Fibroblast of skin of abdomen (primary cell): Measurements from ENCODE around the gene KDM5C.
"Not testable (repeated sequence)": the region's sequence is repeated elsewhere in the genome, so short reads cannot be mapped to it uniquely, and the experiment has no call there.

ENCODE experiments used
- DNase-seq: peaks from one replicate; pipeline ENCODE4 v3.0.0-alpha.2; 2013

The KDM5C gene

DNA sequence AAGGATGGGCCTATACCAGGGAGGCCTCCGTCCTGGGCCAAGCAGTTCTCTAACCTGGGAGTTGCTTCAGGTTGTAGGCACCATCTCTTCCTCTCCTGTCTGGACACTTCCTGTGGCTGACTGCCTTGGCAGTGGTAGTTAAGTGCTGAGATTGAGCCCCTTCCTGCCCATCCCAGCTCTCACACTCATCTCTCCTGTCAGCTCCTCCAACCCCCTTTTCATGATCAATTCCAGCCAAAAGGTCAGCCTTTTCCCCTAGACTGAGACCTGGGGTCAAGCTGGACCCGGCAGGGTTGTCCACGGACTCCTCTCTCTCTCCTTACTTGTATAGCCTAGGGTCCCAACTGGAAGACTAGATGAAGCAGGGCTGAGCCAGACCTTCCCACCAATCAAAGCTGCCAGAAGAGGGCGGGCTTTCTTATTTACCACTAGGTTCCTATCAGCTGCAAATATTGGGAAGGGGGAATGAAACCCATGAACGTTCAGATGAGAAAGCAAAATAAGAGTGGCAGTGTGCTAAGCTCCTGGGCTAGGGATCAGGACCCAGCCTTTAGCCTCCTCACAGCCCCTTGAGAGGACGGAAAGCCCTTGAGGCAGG is 34.5 kb downstream of the KDM5C start:
- DNase-seq: no peak

DNA sequence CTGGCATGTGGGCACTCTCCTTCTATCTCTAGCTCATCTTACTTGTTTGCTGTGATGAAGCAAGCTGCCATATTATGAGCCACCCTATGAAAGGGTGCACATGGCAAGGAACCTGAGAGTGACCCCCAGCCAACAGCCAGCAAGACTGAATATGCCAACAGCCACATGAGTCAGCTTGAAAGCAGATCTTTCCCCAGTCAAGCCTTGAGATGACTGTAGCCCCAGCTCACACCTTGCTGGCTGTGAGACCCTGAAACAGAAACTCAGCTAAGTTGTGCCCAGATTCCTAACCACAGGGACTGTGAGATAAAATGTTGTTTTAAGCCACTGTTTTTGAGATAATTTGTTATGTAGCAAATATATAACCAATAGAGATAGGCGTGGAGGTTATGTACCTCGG is 36.2 kb downstream of the KDM5C start:
- no peak for DNase-seq

DNA sequence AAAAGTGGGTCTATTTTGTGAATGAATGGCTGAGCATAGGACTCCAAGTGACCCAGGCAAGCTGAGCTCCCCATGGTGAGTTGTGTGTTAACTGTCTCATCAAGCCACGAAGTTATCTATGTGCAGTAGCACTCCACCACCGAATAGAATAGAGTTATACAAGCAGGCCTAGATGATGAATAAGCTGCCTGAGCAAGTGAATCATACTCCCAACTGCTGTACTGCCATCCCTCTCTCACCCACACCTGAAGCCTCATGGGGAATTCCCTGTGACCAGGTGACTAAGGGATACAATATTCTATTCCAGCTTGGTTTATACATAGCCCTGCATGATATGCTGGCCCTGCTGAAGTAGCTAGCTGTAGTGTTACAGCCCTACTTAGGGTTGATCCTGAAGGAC is 38.7 kb downstream of the KDM5C start:
- DNase-seq: peak; percentile 31

GRCh38 chrX:53184836-53185235 is 40.2 kb downstream of the KDM5C start:
- DNase-seq: peak; percentile 80

DNA sequence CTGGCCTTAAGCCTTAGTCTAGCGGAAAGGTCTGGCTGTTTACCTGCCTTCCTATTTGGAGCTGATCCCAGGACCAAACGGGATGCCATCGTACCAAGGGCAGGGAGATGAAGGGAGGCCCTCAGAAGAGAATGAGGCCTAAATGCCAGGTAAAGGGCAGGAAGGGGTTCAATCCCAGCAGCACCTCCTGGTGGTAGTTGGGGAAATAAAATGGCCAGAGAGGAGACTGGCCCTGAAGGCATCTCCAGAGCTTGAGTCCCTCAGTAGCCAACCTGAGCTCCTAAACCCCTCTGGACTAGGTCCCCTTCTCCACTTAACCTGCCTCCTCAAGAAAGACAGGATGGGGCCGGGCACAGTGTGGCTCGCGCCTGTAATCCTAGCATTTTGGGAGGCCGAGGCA is 53.7 kb downstream of the KDM5C start:
- no peak for DNase-seq

- DNase-seq: no peak
Measured at GRCh38 chrX:53166103-53166502, 58.9 kb downstream of the KDM5C start.

GRCh38 chrX:53164566-53164965 is 60.4 kb downstream of the KDM5C start:
- not testable (repeated sequence) for DNase-seq

DNA sequence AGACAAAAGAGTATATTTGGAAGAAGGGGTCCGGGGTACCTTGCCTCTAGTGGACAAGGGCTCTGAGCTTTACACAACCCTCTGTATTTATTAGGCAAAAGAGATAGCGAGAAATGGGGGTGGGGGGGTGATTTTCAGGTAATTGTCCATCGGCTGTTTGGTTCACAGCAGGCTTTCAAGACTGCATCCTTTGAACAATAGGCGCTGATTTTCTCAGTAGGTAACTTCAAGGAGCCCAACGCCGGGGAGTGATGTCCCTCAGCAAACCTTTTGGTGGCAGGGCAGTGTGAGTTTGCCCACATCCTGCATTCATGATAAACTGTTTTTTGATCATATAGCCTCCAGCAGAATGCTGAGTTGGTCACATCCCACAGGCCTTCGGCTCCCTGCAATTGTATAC is 61.6 kb downstream of the KDM5C start:
- no peak for DNase-seq

DNA sequence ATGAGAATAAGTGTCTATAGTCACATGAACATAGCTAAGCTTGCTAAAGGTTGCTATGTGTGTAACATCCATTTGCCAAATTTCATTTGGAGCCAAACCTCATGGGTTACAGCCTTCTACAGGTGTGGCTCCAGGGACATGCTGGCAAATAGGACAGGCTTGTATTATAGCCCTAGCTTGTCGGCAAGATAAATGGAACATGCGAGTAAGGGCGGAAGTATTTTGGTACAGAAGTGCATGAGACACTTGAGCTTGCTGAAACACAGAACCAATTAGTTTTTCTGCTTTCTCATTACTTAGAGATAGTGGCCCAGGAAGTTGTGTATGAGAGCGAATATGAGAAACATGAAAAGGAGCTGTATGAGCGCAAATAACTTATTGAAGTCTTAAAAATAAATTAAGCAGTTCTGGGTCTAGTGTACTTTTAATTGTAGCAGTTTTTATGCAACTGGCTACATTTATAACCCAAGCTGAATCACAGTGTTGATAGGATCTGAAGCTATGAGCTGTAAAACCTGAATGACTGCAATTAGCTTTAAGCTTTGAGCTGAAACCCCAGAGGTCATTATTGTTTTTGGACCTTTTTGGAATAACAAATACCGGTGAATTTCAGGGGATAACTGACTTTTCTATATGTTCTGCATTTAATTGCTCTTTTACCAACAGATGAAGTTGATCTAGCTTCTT is 64.6 kb downstream of the KDM5C start:
- DNase-seq: no peak

- DNase-seq: no peak
Measured at GRCh38 chrX:53159184-53159583, 65.8 kb downstream of the KDM5C start.

DNA sequence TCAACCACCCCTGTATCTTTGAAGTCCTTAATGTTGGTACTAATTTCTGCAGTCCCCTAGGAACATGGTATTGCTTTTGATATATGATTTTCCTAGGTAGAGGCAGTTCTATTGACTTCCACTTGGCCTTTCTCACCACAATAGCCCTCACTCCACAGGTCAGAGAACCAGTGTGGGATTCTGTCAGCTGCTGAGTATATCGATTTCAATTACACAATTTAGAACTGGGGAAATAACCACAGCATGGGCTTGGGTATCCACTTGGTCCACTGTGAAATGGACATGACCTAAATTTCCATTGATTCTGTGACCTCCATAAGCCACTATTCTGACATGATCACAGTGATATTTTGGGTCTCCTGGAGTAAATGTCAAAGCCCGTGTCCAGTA is 68.8 kb downstream of the KDM5C start:
- no peak for DNase-seq

DNA sequence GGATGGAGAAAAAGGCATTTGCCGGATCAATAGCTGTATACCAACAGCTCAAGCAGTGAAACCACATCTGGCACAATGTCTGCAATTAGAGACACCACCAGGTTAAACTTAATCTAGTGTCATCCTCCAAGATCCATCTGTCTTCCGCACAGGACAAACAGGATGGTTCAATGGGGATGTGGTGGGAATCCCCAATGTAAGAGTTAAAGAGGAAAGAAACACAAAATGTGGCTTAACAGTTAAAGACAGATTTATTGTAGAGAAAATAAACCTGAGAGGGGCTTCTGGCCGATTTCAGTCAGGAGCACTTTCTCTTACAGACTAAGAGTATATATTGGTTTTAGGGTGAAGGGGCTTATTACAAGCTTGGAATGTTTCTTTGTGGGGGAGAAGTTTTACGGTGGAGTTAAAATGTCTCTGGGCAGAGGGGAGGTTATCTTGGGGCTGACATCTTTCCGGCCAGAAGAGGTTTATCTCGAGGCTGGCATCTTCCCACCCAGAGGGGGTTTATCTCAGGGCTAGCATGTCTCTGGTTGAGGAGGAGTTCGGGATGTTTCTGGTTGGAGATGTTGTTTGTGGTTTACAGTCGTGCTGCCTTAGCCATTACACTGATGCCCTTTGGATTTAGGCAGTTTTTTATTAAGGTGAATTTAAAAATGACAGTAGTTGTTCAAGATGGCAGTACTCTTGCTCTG is 69.3 kb downstream of the KDM5C start:
- DNase-seq: no peak

DNA sequence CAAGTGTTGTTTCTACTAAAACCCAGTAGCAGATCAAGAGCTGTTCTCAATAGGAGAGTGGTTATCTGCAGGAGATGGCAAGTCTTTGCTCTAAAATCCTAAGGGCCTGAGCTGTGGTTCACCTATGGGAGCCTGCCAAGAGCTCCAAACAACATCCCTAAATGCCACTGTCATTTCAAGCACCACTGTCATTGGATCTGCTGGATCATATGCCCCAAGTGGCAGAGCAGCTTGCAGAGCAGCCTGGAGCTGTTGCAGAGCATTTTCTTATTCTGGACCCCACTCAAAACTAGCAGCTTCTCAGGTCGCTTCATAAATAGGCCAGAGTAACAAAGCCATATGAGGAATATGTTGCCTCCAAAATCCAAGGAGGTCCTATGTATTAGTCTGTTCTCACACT is 71.4 kb downstream of the KDM5C start:
- no peak for DNase-seq
